ENCODE data around the gene COX20. TPM values are rescaled to one million over a fixed set of nuclear protein-coding genes. Genes with fewer than 3 reads are reported as not detected.
A peak's percentile ranks its signal among the peaks of the same experiment; 100 is the strongest.

COX20 gene
- total and polyA plus RNA-seq, 2 of the 13 experiments (the other 11 are each of a cell fraction or from before 2014, with no cell fraction given): 34.4 to 95.8 TPM

GRCh38 chr1:244864253-244865027 lies 29.0 kb downstream of the COX20 start, which contains the start of gene HNRNPU (continued):
- TF ChIP-seq REST (IDR thresholded peaks at IDR 0.05; ENCODE audit: borderline replicate concordance in 1 of 2, low read depth in 1 of 2, low read length in 2 of 2) (peak in 1 of 2 experiments; percentile 74; a peak in 1 of 4 replicates), HCFC1 (IDR thresholded peaks at IDR 0.05; ENCODE audit: low read depth, low read length) (peak; percentile 7; the same call in 1 of the 2 replicates), TBL1XR1 (IDR thresholded peaks at IDR 0.05; ENCODE audit: borderline replicate concordance, low read length, partially characterized antibody) (peak; percentile 68), ZNF333 (CRISPR knock-in tag; IDR thresholded peaks at IDR 0.05; ENCODE audit: borderline replicate concordance) (no peak), PCBP1 (IDR thresholded peaks at IDR 0.05; ENCODE audit: borderline replicate concordance, low read depth, low read length) (no peak), AHDC1 (CRISPR knock-in tag; IDR thresholded peaks at IDR 0.05; ENCODE audit: borderline replicate concordance) (peak; percentile 43; the same call in 1 of the 2 replicates), ZNF839 (CRISPR knock-in tag; IDR thresholded peaks at IDR 0.05; ENCODE audit: borderline replicate concordance) (no peak), ZXDC (CRISPR knock-in tag; IDR thresholded peaks at IDR 0.05) (no peak), NFRKB (IDR thresholded peaks at IDR 0.05) (no peak), ZNF879 (CRISPR knock-in tag; IDR thresholded peaks at IDR 0.05) (peak; percentile 29; the same call in 1 of the 2 replicates), MIER2 (CRISPR knock-in tag; IDR thresholded peaks at IDR 0.05) (no peak)
- TF ChIP-seq, protein P1, sequence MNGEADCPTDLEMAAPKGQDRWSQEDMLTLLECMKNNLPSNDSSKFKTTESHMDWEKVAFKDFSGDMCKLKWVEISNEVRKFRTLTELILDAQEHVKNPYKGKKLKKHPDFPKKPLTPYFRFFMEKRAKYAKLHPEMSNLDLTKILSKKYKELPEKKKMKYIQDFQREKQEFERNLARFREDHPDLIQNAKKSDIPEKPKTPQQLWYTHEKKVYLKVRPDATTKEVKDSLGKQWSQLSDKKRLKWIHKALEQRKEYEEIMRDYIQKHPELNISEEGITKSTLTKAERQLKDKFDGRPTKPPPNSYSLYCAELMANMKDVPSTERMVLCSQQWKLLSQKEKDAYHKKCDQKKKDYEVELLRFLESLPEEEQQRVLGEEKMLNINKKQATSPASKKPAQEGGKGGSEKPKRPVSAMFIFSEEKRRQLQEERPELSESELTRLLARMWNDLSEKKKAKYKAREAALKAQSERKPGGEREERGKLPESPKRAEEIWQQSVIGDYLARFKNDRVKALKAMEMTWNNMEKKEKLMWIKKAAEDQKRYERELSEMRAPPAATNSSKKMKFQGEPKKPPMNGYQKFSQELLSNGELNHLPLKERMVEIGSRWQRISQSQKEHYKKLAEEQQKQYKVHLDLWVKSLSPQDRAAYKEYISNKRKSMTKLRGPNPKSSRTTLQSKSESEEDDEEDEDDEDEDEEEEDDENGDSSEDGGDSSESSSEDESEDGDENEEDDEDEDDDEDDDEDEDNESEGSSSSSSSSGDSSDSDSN (CRISPR knock-in tag; IDR thresholded peaks at IDR 0.05): peak; percentile 85
- TF ChIP-seq, protein P2, sequence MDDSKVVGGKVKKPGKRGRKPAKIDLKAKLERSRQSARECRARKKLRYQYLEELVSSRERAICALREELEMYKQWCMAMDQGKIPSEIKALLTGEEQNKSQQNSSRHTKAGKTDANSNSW (CRISPR knock-in tag; IDR thresholded peaks at IDR 0.05; ENCODE audit: borderline replicate concordance): peak; percentile 14; the same call in 1 of the 2 replicates

Measured in HepG2 (cell line).